Osteoblast (primary cell): Measurements from ENCODE around the gene TBC1D32. TPM values are rescaled to one million over a fixed set of nuclear protein-coding genes. Genes with fewer than 3 reads are reported as not detected.

Experiments
- DNase-seq: peaks from one replicate; pipeline ENCODE4 v3.0.0; 2011; ENCODE audit warnings: low spot score, mixed read lengths; ENCODE audit not compliant: insufficient read length; ENCODE audit errors: missing footprints
- H2AFZ ChIP-seq: 2 replicates; pipeline ENCODE4 v1.6.0; 2011; ENCODE audit warnings: mild to moderate bottlenecking, low read length
- H3K27ac ChIP-seq: 2 replicates; pipeline ENCODE4 v1.5.1; 2011; ENCODE audit warnings: mild to moderate bottlenecking, low read depth, low read length, moderate library complexity
- H3K27me3 ChIP-seq: 2 replicates; pipeline ENCODE4 v1.6.0; 2012; ENCODE audit warnings: mild to moderate bottlenecking, control low read depth, inconsistent platforms, low read length, moderate library complexity; ENCODE audit not compliant: insufficient read depth
- H3K36me3 ChIP-seq: 2 replicates; pipeline ENCODE4 v1.5.1; 2011; ENCODE audit warnings: mild to moderate bottlenecking, low read length, control low read depth, moderate library complexity; ENCODE audit not compliant: insufficient read depth
- H3K4me1 ChIP-seq: 2 replicates; pipeline ENCODE4 v1.5.1; 2011; ENCODE audit warnings: mild to moderate bottlenecking, low read length, control low read depth, moderate library complexity; ENCODE audit not compliant: insufficient read depth
- H3K4me2 ChIP-seq: 2 replicates; pipeline ENCODE4 v1.6.0; 2011; ENCODE audit warnings: mild to moderate bottlenecking, low read length; ENCODE audit not compliant: insufficient read depth
- H3K4me3 ChIP-seq: fragments of 200-600 bp; sonication (generic); 3 replicates; pipeline ENCODE4 v1.5.1; 2012; ENCODE audit warnings: mild to moderate bottlenecking, low read length, inconsistent platforms; ENCODE audit not compliant: insufficient read depth
- H3K79me2 ChIP-seq: 2 replicates; pipeline ENCODE4 v1.6.0; 2012; ENCODE audit warnings: mild to moderate bottlenecking, low read length, control low read depth, inconsistent platforms; ENCODE audit not compliant: insufficient read depth
- H3K9me3 ChIP-seq: 2 replicates; pipeline ENCODE4 v1.5.1; 2011; ENCODE audit warnings: low read depth, low read length, control low read depth
- H4K20me1 ChIP-seq: 2 replicates; pipeline ENCODE4 v1.6.0; 2012; ENCODE audit warnings: mild to moderate bottlenecking, low read length, control low read depth; ENCODE audit not compliant: insufficient read depth
- CTCF ChIP-seq: IDR thresholded peaks from 2 replicates; pipeline ENCODE4 v1.5.1; 2011; ENCODE audit warnings: mild to moderate bottlenecking, low read depth, low read length, moderate library complexity; ENCODE audit errors: extremely low read depth
- total RNA-seq: library from RNA; depleted of rRNA; stranded (reverse); fragments of >200 nt; gene quantifications from 2 replicates; pipeline ENCODE4 v1.2.3, GENCODE V29; 2012

TBC1D32 gene
- total RNA-seq, 1 donor, result 17.4 TPM

GRCh38 chr6:121236984-121237383 is 97.3 kb downstream of the TBC1D32 start:
- no peaks in the 10 kb centered on the region for H3K4me1 ChIP-seq
- no peak overlapping the region for H3K4me3 ChIP-seq
- H3K4me2 ChIP-seq, result no peak overlapping the region
- no peak overlapping the region for H3K27ac ChIP-seq
- H3K9me3 ChIP-seq, result no peaks in the 10 kb centered on the region
- no peak overlapping the region for H2AFZ ChIP-seq
- no peaks in the 10 kb centered on the region for H3K79me2 ChIP-seq
- no peaks in the 10 kb centered on the region for H3K27me3 ChIP-seq
- no peaks in the 10 kb centered on the region for H3K36me3 ChIP-seq
- DNase-seq, result no peak
- H4K20me1 ChIP-seq, result no peaks in the 10 kb centered on the region
- no peak for TF ChIP-seq CTCF

GRCh38 chr6:121235386-121235785 is 98.9 kb downstream of the TBC1D32 start:
- Histone ChIP-seq H3K9me3 (no peaks in the 10 kb centered on the region), H3K27me3 (no peaks in the 10 kb centered on the region), H3K4me3 (no peak overlapping the region), H3K36me3 (no peaks in the 10 kb centered on the region), H4K20me1 (no peaks in the 10 kb centered on the region), H3K79me2 (no peaks in the 10 kb centered on the region), H3K4me1 (no peaks in the 10 kb centered on the region), H3K27ac (no peak overlapping the region), H2AFZ (no peak overlapping the region), H3K4me2 (no peak overlapping the region)
- TF ChIP-seq CTCF, result no peak
- DNase-seq, result no peak

GRCh38 chr6:121223930-121224329 is 110.3 kb downstream of the TBC1D32 start:
- H3K4me1 ChIP-seq, result no peaks in the 10 kb centered on the region
- no peaks in the 10 kb centered on the region for H3K36me3 ChIP-seq
- H3K9me3 ChIP-seq, result no peaks in the 10 kb centered on the region
- DNase-seq, result no peak
- H3K27me3 ChIP-seq, result no peaks in the 10 kb centered on the region
- H3K4me2 ChIP-seq, result no peak overlapping the region
- no peak for TF ChIP-seq CTCF
- no peaks in the 10 kb centered on the region for H4K20me1 ChIP-seq
- H2AFZ ChIP-seq, result no peak overlapping the region
- no peak overlapping the region for H3K4me3 ChIP-seq
- no peaks in the 10 kb centered on the region for H3K79me2 ChIP-seq
- H3K27ac ChIP-seq, result no peak overlapping the region

- Histone ChIP-seq H3K4me2 (no peak overlapping the region), H3K4me3 (no peak overlapping the region), H3K79me2 (no peaks in the 10 kb centered on the region), H4K20me1 (no peaks in the 10 kb centered on the region), H2AFZ (no peak overlapping the region), H3K9me3 (no peaks in the 10 kb centered on the region), H3K4me1 (no peaks in the 10 kb centered on the region), H3K27ac (no peak overlapping the region), H3K27me3 (no peaks in the 10 kb centered on the region), H3K36me3 (no peaks in the 10 kb centered on the region)
- TF ChIP-seq CTCF, result no peak
- no peak for DNase-seq
These were observed 111.1 kb downstream of the TBC1D32 start for GRCh38 chr6:121223212-121223611.
